Stimulated activated memory B cell treated with anti-CD40 and anti-IgM and Interleukin-4, amounts not matched to agents 10 μg/mL and 1 μg/mL and 100 μg/mL, for 72 hours (primary cell): Measurements from ENCODE around the gene TRIM56.
"Not testable (repeated sequence)": the region's sequence is repeated elsewhere in the genome, so short reads cannot be mapped to it uniquely, and the experiment has no call there.

Experiments
- ATAC-seq: fragments of 150-1000 bp; cut with Tn5 transposase; 2 replicates; pipeline ENCODE4 v1.10.0; 2021
- H3K27ac Mint-ChIP-seq: one replicate; pipeline ENCODE4 v1.8.0; 2022; ENCODE audit warnings: mild to moderate bottlenecking, mixed read lengths
- H3K27me3 Mint-ChIP-seq: one replicate; pipeline ENCODE4 v1.8.0; 2022; ENCODE audit warnings: mixed read lengths
- H3K36me3 Mint-ChIP-seq: one replicate; pipeline ENCODE4 v1.8.0; 2022; ENCODE audit warnings: mixed read lengths
- H3K4me1 Mint-ChIP-seq: one replicate; pipeline ENCODE4 v1.8.0; 2022; ENCODE audit warnings: mixed read lengths
- H3K4me3 Mint-ChIP-seq: one replicate; pipeline ENCODE4 v1.8.0; 2022; ENCODE audit warnings: mild to moderate bottlenecking, moderate library complexity, mixed read lengths
- H3K9me3 Mint-ChIP-seq: one replicate; pipeline ENCODE4 v1.8.0; 2022; ENCODE audit warnings: mixed read lengths

Gene TRIM56

DNA sequence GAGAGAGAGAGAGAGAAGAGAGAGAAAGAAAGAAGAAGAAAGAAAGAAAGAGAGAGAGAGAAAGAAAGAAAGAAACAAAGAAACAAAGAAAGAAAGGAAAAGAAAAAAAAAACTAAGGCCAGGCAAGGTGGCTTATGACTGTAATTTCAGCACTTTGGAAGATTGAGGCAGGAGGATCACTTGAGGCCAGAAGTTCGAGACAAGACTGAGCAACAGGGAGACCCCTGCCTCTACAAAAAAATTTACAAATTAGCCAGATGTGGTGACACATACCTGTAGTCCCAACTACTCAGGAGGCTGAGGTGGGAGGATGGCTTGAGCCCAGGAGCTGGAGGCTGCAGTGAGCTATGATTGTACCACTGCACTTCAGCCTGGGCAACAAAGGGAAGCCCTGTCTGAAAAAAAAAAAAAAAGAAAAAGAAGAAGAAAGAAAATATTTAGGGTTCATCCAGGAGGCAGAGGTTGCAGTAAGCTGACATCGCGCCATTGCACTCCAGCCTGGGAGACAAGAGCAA is 44.4 kb downstream of the TRIM56 start:
- Mint-ChIP-seq H3K36me3 (no peaks in the 10 kb centered on the region), H3K27me3 (peaks cover 75% of the 10 kb centered on the region), H3K4me1 (peaks cover 38% of the 10 kb centered on the region), H3K4me3 (no peak overlapping the region), H3K27ac (no peak overlapping the region), H3K9me3 (no peaks in the 10 kb centered on the region)
- no peak for ATAC-seq

DNA sequence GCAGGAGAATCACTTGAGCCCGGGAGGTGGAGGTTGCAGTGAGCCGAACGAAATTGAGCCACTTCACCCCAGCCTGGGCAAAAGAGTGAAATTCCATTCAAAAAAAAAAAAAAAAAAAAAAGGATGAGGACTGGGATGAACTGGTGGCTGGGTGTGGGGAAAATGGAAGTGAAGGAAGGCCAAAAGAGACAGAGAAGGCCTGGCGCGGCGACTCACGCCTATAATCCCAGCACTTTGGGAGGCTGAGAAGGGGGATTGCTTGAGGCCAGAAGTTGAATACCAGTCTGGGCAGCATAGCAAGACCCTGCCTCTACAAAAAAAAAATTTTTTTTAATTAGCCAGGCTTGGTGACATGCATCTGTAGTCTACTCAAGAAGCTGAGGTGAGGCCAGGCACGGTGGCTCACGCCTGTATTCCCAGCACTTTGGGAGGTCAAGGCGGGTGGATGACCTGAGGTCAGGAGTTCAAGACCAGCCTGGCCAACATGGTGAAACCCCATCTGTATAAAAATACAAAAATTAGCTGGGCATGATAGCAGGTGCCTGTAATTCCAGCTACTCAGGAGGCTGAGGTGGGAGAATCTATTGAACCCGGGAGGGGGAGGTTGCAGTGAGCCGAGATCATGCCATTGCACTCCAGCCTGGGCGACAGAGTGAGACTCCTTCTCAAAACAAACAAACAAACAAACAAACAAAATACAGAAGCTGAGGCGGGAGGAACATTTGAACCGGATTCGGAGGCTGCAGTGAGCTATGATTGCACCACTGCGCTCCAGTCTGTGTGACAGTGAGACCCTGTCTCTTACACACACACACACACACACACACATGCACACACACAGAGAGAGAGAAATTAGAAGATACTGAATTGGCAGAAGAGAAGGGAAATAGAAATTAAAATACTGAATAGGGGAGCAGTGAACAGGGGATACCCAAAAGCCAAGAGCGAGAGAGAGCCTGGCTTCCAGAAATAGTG is 47.6 kb downstream of the TRIM56 start:
- ATAC-seq, H3K4me3 Mint-ChIP-seq, H3K36me3 Mint-ChIP-seq, H3K27ac Mint-ChIP-seq, H3K9me3 Mint-ChIP-seq: not testable (repeated sequence)
- peaks cover 26% of the 10 kb centered on the region for H3K4me1 Mint-ChIP-seq
- H3K27me3 Mint-ChIP-seq: peaks cover 82% of the 10 kb centered on the region

DNA sequence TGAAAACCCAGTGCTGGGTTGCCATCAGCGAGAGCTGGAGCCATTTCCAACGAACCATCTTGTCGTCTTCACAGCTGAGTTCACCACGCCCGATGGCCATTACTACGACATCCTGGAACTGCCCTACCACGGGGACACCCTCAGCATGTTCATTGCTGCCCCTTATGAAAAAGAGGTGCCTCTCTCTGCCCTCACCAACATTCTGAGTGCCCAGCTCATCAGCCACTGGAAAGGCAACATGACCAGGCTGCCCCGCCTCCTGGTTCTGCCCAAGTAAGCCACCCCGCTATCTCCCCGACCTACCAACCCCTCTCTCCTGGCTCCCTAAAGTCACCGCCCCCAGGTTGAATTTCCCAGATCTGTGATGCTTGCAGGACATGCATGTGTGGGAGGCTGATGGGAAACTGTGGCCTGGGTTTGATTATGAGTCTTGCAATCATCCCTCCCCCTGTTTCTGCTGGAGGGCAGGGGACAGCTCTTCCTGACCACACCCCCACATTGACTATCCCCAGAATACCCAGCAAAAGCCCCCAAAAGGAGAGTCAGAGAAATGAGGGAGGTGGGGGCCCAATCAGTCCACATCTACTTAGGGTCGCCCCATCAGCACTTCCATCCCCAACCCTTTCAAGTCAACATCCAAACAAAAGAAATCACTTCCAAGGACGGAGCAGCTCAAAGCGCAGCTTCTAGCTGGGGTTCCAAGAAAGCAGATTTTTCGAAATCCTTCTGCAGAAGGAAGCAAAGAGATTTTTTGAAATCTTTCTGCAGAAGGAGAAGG is 48.5 kb downstream of the TRIM56 start:
- Mint-ChIP-seq H3K9me3 (no peaks in the 10 kb centered on the region), H3K27me3 (peaks cover 78% of the 10 kb centered on the region), H3K27ac (no peak overlapping the region), H3K4me1 (peaks cover 33% of the 10 kb centered on the region), H3K4me3 (no peak overlapping the region), H3K36me3 (no peaks in the 10 kb centered on the region)
- ATAC-seq: no peak

DNA sequence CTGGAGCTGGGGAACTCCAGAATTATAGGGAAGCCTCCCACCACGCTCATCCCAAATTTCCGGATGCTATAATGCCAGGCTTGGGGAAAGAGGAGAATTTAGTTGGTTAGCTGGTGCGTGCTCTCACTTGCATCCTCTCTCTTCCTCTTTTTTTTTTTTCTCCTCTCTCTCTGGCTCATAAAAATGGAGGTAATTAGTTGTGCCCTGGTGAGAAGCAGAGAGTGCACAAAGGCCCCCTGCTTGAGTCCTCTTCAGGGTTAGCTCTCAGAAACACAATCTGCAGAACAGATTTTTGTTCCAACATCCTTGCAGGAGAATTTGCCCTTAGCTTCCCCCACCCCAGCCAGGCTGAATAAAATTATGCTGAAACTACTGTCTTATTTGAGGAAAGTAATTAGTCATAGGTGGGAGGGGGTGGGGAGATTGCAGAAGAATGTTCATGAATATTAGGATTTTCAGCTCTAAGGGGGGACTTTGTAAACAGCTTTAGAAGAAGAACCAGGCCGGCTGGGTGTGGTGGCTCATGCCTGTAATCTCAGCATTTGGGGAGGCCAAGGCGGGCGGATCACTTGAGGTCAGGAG is 49.2 kb downstream of the TRIM56 start:
- no peak for ATAC-seq
- H3K27ac Mint-ChIP-seq: peak overlapping the region; percentile 41
- H3K9me3 Mint-ChIP-seq: no peaks in the 10 kb centered on the region
- no peak overlapping the region for H3K4me3 Mint-ChIP-seq
- no peaks in the 10 kb centered on the region for H3K36me3 Mint-ChIP-seq
- H3K27me3 Mint-ChIP-seq: peaks cover 75% of the 10 kb centered on the region
- H3K4me1 Mint-ChIP-seq: peaks cover 33% of the 10 kb centered on the region

DNA sequence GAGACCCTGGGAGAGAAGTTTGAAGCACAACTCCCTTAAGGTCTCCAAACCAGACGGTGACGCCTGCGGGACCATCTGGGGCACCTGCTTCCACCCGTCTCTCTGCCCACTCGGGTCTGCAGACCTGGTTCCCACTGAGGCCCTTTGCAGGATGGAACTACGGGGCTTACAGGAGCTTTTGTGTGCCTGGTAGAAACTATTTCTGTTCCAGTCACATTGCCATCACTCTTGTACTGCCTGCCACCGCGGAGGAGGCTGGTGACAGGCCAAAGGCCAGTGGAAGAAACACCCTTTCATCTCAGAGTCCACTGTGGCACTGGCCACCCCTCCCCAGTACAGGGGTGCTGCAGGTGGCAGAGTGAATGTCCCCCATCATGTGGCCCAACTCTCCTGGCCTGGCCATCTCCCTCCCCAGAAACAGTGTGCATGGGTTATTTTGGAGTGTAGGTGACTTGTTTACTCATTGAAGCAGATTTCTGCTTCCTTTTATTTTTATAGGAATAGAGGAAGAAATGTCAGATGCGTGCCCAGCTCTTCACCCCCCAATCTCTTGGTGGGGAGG is 52.5 kb downstream of the TRIM56 start:
- H3K27me3 Mint-ChIP-seq: peaks cover 60% of the 10 kb centered on the region
- H3K4me1 Mint-ChIP-seq: peaks cover 33% of the 10 kb centered on the region
- H3K4me3 Mint-ChIP-seq: no peak overlapping the region
- H3K9me3 Mint-ChIP-seq: no peaks in the 10 kb centered on the region
- ATAC-seq: no peak
- peak overlapping the region; percentile 76 for H3K27ac Mint-ChIP-seq
- no peaks in the 10 kb centered on the region for H3K36me3 Mint-ChIP-seq

DNA sequence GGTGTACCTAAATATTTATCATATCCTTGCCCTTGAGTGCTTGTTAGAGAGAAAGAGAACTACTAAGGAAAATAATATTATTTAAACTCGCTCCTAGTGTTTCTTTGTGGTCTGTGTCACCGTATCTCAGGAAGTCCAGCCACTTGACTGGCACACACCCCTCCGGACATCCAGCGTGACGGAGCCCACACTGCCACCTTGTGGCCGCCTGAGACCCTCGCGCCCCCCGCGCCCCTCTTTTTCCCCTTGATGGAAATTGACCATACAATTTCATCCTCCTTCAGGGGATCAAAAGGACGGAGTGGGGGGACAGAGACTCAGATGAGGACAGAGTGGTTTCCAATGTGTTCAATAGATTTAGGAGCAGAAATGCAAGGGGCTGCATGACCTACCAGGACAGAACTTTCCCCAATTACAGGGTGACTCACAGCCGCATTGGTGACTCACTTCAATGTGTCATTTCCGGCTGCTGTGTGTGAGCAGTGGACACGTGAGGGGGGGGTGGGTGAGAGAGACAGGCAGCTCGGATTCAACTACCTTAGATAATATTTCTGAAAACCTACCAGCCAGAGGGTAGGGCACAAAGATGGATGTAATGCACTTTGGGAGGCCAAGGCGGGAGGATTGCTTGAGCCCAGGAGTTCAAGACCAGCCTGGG is 53.1 kb downstream of the TRIM56 start:
- Mint-ChIP-seq H3K27me3 (peaks cover 66% of the 10 kb centered on the region), H3K9me3 (no peaks in the 10 kb centered on the region), H3K27ac (peak overlapping the region; percentile 76), H3K4me3 (peak overlapping the region; percentile 74), H3K4me1 (peaks cover 35% of the 10 kb centered on the region), H3K36me3 (no peaks in the 10 kb centered on the region)
- peak; percentile 94 for ATAC-seq

DNA sequence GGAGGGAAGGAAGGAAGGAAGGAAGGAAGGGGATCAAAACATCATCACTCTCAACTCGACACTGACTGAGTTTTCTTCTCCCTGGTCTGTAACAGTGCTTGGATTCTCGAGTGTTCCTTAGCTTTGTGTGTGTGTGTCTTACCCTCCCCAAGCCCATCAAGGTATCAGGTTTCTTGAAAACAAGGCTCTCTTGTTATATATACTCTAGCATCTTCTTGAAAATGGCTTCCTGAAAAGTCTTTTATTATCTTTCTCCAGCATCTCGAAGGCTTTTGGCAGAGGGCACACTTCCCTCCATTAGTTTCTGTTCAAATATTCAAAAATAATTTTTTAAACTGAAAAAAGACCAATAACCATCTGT is 55.0 kb downstream of the TRIM56 start:
- Mint-ChIP-seq H3K4me3 (no peak overlapping the region), H3K9me3 (no peaks in the 10 kb centered on the region), H3K27ac (no peak overlapping the region), H3K27me3 (peaks cover 66% of the 10 kb centered on the region), H3K4me1 (peaks cover 23% of the 10 kb centered on the region), H3K36me3 (no peaks in the 10 kb centered on the region)
- ATAC-seq: no peak

DNA sequence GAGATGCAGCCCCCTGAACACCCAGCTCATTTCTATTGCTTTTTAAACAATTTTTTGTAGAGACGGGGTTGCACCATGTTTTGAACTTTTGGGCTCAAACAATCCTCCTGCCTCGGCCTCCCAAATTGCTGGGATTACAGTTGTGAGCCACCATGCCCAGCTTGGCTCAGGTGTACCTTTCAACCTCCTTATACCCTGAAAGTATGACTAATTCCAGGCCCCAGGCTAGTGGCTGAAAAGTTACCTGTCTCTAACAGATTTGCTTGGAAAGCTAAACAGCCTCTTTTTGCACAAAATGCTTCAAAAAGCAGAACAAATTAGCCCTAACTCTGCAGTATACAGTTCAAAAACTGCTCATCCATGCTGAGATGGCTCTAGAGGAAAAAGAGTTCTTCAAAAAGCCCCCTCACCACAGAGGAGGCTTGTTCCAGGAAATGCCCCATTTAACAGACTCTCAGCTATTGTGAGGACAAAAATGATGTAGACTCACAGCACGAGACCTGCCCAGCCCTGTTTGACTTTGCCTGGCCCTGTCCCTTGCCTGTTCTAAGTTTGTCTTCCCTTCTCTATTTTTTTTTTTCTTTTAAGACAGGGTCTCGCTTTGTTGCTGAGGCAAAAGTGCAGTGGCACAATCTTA is 55.6 kb downstream of the TRIM56 start:
- no peak overlapping the region for H3K4me3 Mint-ChIP-seq
- H3K27ac Mint-ChIP-seq: no peak overlapping the region
- ATAC-seq: no peak
- no peaks in the 10 kb centered on the region for H3K36me3 Mint-ChIP-seq
- H3K4me1 Mint-ChIP-seq: peaks cover 20% of the 10 kb centered on the region
- H3K9me3 Mint-ChIP-seq: no peaks in the 10 kb centered on the region
- peaks cover 66% of the 10 kb centered on the region for H3K27me3 Mint-ChIP-seq
